Measurements from ENCODE around the gene KRT85.

- TF ChIP-seq MAX (IDR thresholded peaks at IDR 0.05; ENCODE audit: low read depth, low read length) (no peak), EZH2 (IDR thresholded peaks at IDR 0.05; ENCODE audit: borderline replicate concordance, control insufficient read depth, low read depth, low read length) (no peak), CTCF (IDR thresholded peaks at IDR 0.05 in 2 of 3, conservative IDR thresholded peaks at IDR 0.05 in 1 of 3; ENCODE audit: control insufficient read depth in 2 of 3, extremely low read depth in 1 of 3, insufficient read depth in 1 of 3, low read depth in 3 of 3, low read length in 3 of 3) (no peak), EP300 (IDR thresholded peaks at IDR 0.05; ENCODE audit: borderline replicate concordance in 1 of 2, control insufficient read depth in 1 of 2, low read depth in 2 of 2, low read length in 2 of 2) (no peak)
Observed at GRCh38 chr12:52352951-52353350, 14.3 kb downstream of the KRT85 start.
